HG03520 (cell line): ENCODE data around the gene GBA2.

Source experiments
- ATAC-seq: cut with Tn5 transposase; IDR thresholded peaks from one replicate; pipeline ENCODE4 v1.9.1; 2021; ENCODE audit warnings: mild to moderate bottlenecking, moderate library complexity; ENCODE audit not compliant: unreplicated experiment

Gene GBA2

GRCh38 chr9:35738924-35739323, 10.1 kb downstream of the GBA2 start:
- no peak for ATAC-seq

DNA sequence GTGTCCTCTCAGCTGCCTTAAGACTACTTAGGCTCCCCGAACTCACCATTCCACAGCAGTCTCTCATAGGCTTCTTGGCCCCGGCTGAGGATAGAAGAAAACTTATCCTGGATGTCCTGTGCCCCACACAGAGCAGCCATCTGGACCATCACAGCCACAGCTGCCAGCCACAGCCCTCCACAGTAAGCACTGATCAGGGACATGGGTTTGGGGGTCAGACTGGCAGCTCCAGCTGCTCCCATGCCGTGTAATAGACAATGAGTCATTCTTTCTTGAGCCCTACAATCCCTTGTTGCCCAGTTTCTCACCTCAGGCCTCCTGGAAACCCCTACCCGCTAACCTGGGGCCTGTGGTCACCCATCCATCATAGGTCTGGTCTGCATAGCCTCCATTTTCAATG, 10.8 kb downstream of the GBA2 start:
- no peak for ATAC-seq

- no peak for ATAC-seq
Measured at GRCh38 chr9:35737143-35737542, 11.9 kb downstream of the GBA2 start.

GRCh38 chr9:35736201-35736633, 12.8 kb downstream of the GBA2 start:
- ATAC-seq, result no peak

GRCh38 chr9:35734096-35734495, 14.9 kb downstream of the GBA2 start:
- ATAC-seq, result no peak

DNA sequence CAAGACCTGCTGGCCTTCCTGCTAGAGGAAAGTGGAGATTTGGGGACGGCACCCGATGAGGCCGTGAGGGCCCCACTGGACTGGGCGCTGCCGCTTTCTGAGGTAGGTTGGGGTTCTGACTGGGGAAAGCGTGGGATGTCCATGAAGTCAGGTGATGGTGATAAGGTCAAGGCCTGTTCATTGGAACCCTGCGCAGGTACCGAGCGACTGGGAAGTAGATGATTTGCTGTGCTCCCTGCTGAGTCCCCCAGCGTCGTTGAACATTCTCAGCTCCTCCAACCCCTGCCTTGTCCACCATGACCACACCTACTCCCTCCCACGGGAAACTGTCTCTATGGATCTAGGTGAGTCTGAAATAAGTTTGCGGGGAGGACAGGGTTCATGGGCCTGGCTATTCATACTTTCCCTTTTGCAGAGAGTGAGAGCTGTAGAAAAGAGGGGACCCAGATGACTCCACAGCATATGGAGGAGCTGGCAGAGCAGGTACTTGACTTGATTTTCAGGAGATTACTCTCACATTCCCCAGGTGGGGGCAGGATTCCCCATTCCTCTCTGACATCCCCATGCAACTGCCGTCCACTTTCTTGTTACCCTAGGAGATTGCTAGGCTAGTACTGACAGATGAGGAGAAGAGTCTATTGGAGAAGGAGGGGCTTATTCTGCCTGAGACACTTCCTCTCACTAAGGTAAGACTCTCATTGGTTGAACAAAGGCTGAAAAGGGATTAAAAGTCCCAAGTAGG, 16.1 kb downstream of the GBA2 start:
- peak; percentile 6 for ATAC-seq

- ATAC-seq, result peak; percentile 68
Measured at GRCh38 chr9:35732185-35732799, 16.7 kb downstream of the GBA2 start, which contains the start of the genes CREB3 and TLN1. Gene CREB3 (plus strand): TSS chr9:35732666. CDS start chr9:35732773, 107 bp downstream. Gene TLN1 (minus strand): TSS chr9:35732195. CDS start chr9:35725694, 6,501 bp downstream.

GRCh38 chr9:35731415-35732184, 17.4 kb downstream of the GBA2 start:
- ATAC-seq, result no peak

DNA sequence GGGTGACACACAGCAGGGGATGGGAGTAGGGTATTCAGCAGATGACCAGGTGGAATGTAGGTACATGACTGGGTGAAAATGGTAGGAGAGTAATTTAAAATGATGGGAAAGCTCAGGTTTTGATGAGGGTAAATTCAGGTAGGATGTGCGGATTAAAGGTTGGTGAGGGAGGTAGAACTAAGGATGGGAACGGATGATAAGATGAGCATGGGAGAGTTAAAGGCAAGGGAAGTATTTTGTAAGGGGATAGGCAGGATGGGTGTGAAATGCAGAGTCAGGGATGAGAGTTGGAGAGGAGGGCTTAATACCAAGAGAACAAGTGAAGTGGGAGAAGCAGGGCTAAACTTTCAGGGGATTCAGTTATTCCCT, 18.6 kb downstream of the GBA2 start:
- ATAC-seq, result no peak

- no peak for ATAC-seq
Measured at GRCh38 chr9:35729700-35730485, 19.1 kb downstream of the GBA2 start.

- ATAC-seq, result no peak
Measured at GRCh38 chr9:35729101-35729500, 19.9 kb downstream of the GBA2 start.

DNA sequence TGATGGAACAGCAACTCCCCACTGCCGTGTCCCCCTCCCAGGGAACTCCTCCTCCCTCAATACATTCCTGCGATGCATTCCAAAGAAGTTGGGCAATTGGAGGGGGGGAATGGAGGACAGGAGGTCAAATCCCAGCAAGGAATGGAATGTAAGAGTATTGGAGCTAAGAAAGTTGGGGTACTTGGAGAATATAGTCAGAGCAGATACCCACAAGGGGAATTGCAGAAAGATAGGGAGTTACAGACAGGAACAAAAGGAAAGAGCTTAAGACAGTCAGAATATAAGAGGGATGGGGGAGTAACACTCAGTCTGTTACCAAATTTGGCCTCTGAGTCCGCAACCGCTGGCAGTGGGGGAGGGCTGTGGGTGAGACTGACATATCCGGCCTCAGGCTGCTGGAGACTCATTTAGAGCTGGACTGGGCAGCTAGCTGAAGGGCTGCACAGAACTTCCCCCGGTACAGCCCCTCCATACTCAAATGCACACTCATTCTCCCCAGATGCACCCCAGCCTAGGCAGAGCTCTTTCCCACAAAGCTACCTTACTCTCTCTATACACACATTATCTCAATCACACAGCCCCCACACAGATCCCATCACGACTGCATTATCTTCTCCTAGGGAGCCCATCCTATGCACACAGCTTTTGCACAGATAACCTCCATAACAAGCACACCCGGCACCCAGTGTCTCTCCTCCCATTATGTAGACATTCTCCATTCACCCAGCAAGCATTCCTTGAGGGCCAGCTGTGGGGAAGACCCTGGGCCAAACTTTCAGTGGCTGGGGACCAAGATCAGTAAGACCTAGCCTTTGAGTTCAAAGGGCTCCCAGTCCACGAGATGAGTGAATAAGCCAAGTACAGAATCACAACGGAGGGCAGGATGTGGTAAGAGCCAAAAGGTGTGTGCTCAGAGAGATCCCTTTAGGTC, 20.7 kb downstream of the GBA2 start:
- no peak for ATAC-seq

- ATAC-seq, result no peak
Measured at GRCh38 chr9:35727676-35728040, 21.4 kb downstream of the GBA2 start.

DNA sequence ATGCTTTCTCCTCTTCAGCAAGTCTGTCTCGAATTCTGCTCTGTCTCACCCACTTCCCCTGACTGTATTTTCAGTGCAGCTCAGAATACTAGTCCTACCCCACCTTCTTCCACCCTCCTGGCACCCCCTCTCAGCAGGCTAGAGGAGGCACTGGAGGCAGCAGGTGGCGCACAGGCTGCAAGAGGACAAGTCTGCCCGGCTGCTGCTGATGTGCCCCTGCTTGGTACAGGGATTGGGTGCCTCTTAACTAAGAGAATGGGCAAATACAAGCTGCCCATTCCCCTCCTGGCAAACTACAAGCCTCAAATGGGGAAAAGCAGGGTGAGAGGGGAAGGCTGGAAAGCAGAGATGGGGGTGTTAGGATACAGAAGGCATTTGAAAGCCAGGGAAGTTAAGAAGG, 22.1 kb downstream of the GBA2 start:
- no peak for ATAC-seq

- no peak for ATAC-seq
Measured at GRCh38 chr9:35725362-35725761, 23.7 kb downstream of the GBA2 start.

DNA sequence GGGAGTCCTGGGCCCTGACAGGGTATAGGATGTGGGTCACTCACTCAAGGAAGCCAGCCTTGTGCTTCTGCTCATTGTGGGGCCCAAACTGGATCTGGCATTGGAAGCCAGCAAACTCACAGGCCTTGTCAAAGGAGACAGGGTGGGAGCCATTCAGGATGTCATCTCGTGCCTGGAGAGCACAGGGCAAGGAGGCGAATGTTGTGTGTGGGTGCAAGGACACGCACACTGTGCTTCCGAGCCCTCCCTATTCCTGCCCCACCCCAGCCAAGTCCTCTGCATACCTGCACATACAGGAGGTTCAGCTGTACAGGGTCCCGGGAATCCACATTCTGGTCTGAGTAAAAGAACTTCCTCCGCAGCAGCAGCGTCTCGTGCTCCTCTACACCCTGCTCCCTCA, 25.1 kb downstream of the GBA2 start:
- no peak for ATAC-seq

DNA sequence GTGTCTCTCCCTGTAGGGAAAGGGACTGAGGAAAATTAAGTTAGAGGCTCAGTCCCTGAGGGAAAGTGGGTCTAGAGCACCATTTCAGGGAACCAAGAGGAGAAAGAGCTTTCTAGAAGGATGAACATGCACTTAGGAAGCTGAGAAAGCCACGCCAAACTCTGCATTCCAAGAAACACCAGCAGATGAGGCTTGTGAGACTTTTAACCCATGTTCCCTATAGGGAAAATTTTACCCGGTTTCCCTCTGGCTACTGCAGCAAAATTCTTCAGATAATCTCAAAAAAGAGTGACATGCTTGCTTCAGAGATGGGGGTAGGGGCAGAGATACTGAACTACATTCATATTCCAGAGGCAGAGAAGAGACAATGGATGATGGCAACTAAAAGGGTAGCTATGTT, 25.6 kb downstream of the GBA2 start:
- no peak for ATAC-seq

DNA sequence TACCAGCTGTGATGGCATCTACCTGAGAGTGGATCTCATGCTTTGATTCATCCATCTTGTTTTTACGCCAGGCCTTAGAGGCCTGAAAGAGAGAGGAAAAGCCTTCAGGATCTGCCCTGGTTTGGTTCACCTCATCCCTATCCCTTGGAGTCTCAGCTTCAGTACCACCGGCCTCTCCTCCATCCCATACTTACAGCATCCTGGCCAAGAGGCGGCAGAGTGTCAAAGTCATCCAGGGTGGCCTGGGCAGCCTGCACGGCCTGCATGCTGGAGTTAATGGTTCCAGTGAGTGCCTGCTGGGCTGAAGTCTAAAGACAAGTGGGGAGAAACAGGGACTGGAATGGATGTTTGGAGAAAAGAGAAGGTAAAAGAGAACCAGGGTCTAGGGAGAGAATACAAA, 29.5 kb downstream of the GBA2 start:
- ATAC-seq, result no peak

GRCh38 chr9:35718721-35719511, 30.1 kb downstream of the GBA2 start:
- no peak for ATAC-seq
